D341Med (cell line): ENCODE measurements around the gene RSF1.
"Not testable (repeated sequence)": the region's sequence is repeated elsewhere in the genome, so short reads cannot be mapped to it uniquely, and the experiment has no call there.

ENCODE experiments used
- DNase-seq: peaks from one replicate; pipeline ENCODE4 v3.0.0; 2012; ENCODE audit warnings: low spot score

The RSF1 gene, protein sequence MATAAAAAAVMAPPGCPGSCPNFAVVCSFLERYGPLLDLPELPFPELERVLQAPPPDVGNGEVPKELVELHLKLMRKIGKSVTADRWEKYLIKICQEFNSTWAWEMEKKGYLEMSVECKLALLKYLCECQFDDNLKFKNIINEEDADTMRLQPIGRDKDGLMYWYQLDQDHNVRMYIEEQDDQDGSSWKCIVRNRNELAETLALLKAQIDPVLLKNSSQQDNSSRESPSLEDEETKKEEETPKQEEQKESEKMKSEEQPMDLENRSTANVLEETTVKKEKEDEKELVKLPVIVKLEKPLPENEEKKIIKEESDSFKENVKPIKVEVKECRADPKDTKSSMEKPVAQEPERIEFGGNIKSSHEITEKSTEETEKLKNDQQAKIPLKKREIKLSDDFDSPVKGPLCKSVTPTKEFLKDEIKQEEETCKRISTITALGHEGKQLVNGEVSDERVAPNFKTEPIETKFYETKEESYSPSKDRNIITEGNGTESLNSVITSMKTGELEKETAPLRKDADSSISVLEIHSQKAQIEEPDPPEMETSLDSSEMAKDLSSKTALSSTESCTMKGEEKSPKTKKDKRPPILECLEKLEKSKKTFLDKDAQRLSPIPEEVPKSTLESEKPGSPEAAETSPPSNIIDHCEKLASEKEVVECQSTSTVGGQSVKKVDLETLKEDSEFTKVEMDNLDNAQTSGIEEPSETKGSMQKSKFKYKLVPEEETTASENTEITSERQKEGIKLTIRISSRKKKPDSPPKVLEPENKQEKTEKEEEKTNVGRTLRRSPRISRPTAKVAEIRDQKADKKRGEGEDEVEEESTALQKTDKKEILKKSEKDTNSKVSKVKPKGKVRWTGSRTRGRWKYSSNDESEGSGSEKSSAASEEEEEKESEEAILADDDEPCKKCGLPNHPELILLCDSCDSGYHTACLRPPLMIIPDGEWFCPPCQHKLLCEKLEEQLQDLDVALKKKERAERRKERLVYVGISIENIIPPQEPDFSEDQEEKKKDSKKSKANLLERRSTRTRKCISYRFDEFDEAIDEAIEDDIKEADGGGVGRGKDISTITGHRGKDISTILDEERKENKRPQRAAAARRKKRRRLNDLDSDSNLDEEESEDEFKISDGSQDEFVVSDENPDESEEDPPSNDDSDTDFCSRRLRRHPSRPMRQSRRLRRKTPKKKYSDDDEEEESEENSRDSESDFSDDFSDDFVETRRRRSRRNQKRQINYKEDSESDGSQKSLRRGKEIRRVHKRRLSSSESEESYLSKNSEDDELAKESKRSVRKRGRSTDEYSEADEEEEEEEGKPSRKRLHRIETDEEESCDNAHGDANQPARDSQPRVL (N-terminal part only)

DNA sequence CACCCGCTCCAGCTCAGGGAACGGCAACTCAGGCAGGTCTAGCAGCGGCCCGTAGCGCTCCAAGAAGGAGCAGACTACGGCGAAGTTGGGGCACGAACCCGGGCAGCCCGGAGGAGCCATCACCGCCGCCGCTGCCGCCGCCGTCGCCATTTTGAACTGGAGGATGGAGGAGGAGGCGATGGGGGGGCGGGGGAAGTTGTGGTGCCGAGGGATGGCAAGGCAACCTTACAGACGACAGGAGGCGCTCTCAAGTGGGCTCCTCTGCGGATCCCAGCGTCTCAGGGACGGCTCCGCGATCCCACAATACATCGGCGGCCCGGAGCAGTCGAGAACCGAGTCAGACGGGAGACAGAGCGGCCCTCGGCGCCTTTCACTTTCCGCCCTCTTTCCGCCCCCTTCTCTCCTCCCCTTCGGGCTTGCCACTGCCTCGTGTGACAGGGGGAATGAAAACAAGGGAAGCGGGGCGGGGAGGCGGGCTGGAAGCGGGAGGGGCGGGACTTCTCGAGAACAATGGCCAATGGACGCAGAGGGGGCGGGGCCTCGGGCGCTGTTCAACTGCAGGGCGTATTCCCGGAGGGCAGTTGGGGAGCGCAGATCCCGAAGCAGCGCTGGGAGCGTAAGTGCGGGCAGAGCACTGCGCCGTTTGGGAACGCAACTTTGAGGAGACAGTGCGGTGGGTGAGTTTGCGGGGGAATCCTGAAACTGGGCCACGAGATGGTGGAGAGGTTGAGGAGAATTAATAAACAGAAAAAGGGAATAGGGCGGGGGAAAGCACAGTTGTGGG lies at the start of gene RSF1, which contains the start of gene AAMDC:
Gene RSF1 (minus strand): TSS at position 158 of the 784 bp plus-strand sequence. CDS start 8 bp downstream, at position 150.
Gene AAMDC (plus strand): TSS at position 580 of the 784 bp plus-strand sequence. CDS start 21,353 bp downstream, outside the sequence.
- peak; percentile 93 for DNase-seq

DNA sequence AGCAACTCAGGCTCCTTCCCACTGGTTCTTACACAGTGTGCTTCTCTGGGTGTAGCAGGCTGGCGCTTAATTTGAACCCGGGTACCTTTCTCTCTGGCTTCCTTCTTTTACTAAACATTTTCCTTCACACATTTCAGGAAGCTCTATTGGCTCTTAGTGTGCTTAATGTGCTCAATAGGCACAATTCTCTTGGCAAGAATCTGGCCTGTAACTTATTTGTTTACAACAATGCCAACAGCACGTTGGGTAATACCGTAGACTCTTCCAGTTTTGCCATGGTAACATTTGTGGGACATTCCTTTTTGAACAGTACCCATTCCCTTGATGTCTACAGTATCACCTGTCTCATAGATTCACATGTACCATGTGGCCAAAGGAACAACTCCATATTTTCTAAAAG lies 48.2 kb upstream of the RSF1 start:
- no peak for DNase-seq

DNA sequence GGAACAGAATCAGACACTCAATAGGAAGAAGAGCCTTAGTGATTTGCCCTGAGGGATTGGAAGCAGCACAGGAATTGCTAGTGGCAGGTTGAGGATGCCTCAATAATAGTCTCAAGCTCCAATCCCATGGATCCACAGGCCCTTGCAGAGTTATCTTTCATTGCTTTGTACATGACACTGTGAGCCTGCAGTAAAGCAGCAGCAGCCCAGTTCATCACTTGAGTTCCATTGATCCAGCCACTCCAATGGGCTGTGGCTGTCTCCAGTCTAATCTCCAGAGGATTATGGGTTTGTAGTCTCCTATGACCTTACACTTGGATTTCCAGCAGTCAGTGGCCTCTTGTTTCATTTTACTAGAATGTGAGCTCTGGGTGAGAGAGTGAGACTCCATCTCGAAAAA lies 45.8 kb upstream of the RSF1 start:
- no peak for DNase-seq

DNA sequence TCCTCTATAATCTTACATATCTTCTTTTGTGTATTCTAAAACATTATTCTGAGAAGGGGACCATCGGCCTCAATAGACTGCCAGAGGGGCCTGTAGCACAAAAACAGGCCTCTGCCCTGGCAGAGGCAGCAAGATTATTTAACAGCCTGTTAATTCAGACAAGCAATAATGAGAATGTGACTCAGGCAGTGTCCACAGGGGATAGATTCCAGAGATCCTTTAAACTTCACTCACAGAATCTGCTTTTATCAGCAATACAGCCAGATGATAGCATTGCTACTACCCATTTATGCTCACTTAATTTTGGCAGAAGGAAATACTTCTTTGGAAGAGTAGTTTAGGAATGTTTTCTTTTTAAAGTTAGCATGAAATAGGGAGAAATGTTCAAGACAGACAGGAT lies 45.3 kb upstream of the RSF1 start:
- DNase-seq, result no peak

DNA sequence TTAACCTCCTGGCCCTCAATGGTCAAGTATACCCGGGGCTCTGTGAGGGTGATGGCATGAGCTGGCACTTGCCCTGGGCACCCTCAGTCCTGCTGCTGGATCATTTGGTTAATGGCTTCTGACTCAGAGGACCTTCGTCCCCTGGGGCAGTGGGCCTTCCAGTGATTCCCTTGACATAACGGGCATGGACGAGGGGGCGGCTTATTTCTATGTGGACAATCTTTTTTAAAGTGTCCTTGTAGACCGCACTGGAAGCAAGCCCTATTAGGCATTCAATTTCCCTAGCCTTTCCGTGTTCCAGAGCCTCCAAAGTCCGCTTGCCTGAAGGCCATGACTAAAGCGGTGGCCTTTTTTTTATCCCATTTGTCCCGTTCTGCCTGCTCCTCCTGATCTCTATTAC lies 40.9 kb upstream of the RSF1 start:
- DNase-seq, result not testable (repeated sequence)

DNA sequence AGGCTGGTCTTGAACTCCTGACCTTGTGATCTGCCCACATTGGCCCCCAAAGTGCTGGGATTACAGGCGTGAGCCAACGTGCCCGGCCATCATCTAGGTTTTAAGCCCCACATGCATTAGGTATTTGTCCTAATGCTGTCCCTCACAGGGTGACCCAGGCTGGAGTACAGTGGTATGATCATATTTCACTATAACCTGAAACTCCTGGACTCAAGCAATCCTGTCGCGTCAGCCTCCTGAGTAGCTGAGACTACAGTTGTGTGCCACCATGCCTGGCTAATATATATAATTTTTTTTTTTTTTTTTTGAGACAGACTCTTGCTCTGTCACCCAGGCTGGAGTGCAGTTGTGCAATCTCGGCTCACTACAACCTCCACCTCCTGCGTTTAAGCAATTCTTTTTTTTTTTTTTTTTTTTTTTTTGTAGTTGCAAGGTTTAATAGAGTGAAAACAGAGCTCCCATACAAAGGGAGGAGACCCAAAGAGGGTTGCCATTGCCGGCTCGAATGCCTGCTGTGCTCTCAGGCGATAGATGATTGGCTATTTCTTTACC lies 37.5 kb upstream of the RSF1 start:
- not testable (repeated sequence) for DNase-seq

DNA sequence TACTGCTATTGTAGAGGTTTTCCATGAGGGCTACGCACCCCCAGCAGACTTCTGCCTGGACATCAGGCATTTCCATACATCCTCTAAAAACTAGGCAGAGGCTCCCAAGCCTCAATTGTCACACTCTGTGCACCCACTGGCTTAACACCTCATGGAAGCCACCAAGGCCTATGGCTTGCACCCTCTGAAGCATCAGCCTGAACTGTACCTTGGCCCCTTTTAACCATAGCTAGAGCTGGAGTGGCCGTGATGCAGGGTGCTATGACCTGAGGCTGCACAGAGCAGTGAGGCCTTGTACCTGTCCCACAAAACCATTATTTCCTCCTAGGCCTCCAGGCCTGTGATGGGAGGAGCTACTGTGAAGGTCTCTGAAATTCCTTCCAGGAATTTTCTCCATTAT lies 34.3 kb upstream of the RSF1 start:
- DNase-seq, result no peak

DNA sequence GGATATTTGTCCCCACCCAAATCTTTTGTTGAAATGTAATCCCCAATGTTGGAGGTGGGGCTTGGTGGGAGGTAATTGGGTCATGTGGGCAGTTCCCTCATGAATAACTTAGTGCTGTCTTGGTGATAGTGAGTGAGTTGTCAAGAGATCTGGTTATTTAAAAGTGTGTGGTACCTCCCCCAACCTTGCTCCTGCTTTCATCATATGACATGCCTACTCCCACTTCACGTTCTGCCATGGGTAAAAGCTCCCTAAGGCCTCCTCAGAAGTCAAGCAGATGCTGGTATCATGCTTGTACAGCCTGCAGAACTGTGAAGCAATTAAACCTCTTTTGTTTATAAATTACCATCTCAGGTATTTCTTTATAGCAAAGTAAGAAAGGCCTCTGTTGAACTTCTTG lies 31.0 kb upstream of the RSF1 start:
- no peak for DNase-seq

DNA sequence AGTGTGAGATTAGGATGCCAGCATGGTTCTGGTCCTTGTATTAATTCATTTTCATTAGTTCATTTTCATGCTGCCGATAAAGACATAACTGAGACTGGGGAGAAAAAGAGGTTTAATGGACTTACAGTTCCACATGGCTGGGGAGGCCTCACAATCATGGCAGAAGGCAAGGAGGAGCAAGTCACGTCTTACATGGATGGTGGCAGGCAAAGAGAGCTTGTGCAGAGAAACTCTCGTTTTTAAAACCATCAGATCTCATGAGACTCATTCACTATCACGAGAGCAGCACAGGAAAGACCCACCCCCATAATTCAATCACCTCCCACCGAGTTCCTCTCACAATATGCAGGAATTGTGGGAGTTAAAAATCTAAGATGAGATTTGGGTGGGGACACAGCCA lies 23.2 kb upstream of the RSF1 start:
- not testable (repeated sequence) for DNase-seq

DNA sequence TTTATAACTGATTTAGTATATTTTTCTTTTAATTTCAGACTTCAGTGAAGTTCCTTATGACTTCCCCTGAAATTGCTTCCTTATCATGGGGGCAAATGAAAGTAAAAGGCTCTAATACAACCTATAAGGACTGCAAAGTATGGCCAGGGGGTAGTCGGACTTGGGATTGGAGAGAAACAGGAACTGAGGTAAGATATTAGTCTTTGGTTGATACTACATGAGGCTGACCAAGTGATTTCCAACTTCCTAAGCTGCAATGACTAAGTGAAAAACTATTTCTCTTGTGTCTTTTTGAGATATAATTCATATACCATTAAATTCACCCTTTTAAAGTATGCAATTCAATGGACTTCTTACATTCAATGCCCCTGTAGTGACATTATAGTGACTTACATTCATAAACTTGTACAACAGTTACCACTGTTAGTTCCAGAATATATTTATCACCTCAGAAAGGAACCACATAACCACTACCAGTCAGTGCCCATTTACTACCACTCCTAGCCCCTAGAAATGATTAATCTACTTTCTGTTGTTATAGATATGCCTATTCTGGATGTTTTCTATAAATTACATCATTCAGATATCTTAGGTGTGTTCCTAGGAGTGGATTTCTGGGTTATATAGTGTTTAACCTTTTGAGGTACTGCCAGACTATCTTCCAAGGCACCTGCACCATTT lies 22.1 kb upstream of the RSF1 start:
- DNase-seq, result no peak

DNA sequence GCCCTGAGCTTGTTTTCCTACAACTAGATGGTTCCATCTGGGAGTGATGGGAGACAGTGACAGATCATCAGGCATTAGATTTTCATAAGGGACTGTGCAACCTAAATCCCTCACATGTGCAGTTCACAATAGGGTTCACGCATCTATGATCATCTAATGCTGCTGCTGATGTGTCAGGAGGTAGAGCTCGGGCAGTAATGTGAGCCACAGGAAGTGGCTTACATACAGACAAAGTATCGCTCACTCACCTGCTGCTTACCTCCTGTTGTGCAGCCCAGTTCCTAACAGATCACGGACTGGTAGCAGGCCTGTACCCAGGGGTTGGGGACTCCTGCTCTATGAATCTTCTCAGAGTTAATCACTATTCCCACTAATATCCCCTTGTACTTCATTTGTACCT lies 12.8 kb upstream of the RSF1 start:
- no peak for DNase-seq

DNA sequence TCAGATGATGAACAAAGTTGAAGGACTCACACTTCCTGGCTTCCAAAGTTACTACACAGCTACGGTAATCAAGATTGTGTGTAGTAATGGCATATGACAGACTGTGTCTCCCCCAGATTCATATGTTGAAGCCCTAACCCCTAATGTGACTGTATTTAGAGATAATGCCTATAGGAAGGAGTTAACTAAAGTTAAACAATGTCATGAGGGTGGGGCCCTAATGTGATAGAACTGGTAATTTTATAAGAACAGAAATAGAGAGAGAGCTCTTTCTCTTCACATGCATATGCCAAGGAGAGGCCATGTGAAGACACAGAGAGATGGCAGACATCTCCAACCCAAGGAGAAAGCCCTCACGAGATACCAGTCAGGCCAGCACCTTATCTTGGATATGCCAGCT lies 8.4 kb upstream of the RSF1 start:
- no peak for DNase-seq

DNA sequence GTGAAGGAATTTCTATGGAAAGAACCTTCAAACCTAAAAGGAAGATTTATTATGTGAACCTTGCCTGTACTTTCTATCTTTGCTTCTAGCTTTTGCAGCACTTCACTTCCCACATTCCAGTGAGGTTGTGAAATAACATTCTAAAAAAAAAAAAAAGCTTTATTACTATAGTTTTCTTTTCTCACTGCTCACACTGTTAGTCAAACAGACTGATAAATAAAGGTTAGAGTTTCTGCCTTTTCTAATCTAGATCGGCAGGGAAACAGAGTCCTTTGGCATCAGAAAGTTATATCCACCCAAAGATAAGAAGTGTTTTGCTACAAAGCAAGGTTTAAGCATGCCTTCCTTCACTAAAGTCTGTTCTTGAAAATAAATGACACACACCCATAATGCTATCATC lies 3.3 kb upstream of the RSF1 start:
- no peak for DNase-seq

DNA sequence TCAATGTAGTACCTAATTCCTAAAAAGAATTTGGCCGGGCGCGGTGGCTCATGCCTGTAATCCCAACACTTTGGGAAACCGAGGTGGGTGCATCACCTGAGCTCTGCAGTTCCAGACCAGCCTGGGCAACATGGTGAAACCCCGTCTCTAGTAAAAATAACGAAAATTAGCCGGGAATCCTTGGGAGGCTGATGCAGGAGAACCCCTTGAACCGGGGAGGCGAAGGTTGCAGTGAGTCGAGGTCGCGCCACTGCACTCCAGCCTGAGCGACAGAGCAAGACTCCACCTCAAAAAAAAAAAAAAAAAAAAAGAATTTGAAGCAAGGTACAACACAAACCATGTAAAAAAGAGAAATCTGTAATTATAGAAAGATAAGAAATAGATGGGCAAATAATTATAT lies 1.6 kb upstream of the RSF1 start:
- not testable (repeated sequence) for DNase-seq

DNA sequence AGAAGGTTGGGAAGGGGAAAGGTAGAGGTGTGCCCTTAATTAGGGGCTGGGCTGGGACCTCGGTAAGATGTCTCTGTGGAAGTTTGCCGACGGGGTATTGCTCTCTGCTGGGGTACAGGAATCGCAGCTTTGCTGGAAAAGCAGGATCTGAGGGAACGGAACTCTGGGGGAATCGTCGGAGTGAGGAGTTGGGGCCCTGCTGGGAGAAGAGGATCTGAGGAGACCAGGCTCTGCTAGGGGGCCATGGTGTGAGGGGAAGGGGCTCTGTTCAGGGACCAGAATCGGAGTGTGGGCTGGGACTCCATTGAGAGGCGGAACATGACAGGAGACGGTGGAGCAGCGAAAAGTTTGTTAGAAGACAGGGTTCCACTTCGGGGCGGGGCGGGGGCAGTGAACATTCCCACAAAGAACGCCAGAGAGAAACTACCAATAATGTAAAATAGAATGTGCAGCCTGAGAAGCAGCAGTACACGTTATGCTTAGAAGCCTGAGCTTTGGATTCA lies 878 bp upstream of the RSF1 start:
- DNase-seq, result no peak

DNA sequence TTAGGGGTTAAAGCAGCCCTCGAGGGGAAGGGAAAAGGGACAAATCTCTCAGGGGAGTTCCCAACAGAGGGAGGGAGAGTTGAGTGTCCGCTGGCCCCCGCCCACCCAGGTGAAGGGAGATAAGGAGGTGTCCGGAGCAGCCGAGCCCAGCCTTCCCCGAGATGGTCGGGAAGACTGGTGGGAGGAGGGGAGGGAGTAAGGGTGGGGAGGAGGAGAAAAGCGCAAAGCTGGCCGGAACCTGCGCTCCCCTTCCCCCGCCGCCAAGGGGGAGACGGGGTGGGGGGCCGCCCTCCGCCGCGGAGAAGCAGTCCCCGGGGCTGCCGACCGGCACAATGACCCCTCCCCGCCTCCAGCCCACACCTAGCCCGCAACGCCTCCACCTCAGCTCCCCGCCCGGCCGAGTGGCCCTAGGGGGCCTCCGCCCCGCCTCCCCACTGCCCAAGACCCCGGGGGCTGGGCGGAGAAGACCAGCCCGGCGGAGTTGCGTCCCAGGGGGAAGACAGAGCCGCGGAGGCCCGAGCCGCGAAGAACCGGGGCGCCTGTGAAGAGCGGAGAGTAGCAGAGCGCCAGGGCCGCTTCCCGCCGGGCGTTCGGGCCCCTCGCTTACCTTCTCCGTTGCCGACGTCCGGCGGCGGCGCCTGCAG lies 479 bp downstream of the RSF1 start:
- DNase-seq, result peak; percentile 53

DNA sequence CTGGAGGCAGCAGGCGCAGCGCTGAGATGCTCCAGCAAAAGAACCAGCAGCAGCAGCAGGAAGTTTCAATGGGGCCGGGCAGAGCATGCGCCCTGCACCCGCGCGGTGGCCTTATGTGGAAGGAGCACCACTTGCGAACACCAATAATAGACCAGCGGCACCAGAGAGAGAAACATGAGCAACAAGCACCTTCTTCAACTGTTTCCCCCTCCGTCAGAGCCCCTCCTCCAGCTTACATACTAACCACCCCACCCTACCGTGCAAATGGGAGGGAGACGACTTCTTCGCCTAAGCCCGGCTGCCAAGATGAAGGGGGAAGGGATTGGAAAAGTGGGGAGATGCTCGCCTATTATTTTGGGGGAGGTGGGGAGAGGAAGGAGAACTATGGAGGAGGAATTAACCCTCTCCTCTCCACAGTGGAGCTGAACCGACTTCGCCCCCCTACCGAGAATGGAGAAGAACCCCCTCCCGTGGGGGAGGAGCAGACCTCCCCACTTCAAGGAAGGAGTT lies 1.1 kb downstream of the RSF1 start:
- peak; percentile 83 for DNase-seq

DNA sequence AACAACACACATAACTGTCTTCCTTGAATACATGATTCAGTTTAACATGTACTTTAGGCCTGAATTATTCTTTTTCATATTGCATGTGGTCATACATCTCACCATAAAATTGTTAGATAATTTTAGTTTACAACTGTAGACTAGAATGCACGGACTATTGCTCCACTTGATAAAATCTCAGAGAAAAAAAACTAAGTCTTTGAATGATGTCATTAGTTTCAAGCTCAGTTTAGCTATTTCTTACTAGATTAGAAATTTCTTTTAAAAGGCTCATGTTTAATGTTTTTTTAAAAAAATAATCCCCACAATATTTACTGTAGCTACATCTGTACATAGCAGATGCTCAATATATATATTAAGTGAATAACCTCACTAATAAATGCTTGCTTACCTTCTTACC lies 5.1 kb downstream of the RSF1 start:
- no peak for DNase-seq

DNA sequence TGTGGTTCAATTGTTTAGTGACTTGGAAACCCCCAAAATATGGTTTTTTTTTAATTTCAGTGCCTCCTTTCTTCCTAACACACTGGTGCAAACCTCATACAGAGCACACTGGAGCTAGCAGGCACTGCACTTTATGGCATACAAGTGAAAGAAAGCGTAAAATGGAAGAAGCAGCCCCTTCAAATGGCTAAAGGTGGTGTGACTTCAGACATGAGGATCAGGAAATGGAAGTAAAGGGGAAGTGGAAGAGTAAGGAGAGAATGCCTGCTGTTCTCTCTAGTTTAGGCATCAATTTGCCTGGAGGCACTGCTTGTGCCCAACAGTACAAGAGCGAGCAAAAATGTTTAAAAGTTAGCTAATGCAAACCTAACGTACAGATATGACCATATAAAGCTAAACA lies 5.7 kb downstream of the RSF1 start:
- no peak for DNase-seq
